Peyer's patch (tissue), 4 donors: ENCODE measurements around the gene ASB1. TPM values are rescaled to one million over a fixed set of nuclear protein-coding genes. Genes with fewer than 3 reads are reported as not detected.

Experiments used
- DNase-seq, 3 donors: peaks; one replicate each; pipeline ENCODE4 v3.0.0-alpha.2; 2017 to 2019
- H3K27ac ChIP-seq, 4 donors: fragments of 200-600 bp; sonication (generic); one replicate each; pipeline ENCODE4 v1.5.1; 2016 to 2019
- H3K27me3 ChIP-seq, 2 donors: fragments of 200-600 bp; sonication (generic); one replicate each; pipeline ENCODE4 v1.5.1; 2019
- H3K36me3 ChIP-seq, 3 donors: fragments of 200-600 bp; sonication (generic); one replicate each; pipeline ENCODE4 v1.5.1; 2016 to 2019
- H3K4me1 ChIP-seq, 4 donors: fragments of 200-600 bp; sonication (generic); one replicate each; pipeline ENCODE4 v1.5.1; 2016 to 2019
- H3K4me3 ChIP-seq, 4 donors: fragments of 200-600 bp; sonication (generic); 1 replicate in 3 of 4; 2 replicates in 1 of 4; pipeline ENCODE4 v1.5.1; 2016 to 2019; ENCODE audit warnings: mild to moderate bottlenecking in 1 of 4
- H3K9me3 ChIP-seq, 4 donors: fragments of 200-600 bp; sonication (generic); one replicate each; pipeline ENCODE4 v1.5.1; 2016 to 2019; ENCODE audit warnings: mild to moderate bottlenecking in 1 of 4
- CTCF ChIP-seq, 6 experiments: fragments of 450-650 bp in 4 of 6; fragments of 200-600 bp in 2 of 6; sonication (generic) in 1 of 6; IDR thresholded peaks; one replicate each; pipeline ENCODE4 v1.5.1; 2017 to 2019; ENCODE audit warnings: antibody characterized with exemption in 6 of 6, mild to moderate bottlenecking in 3 of 6, moderate library complexity in 1 of 6
- POLR2A ChIP-seq, 2 donors: fragments of 450-650 bp; IDR thresholded peaks; one replicate each; pipeline ENCODE4 v1.5.1; 2017; ENCODE audit warnings: antibody characterized with exemption in 2 of 2, mild to moderate bottlenecking in 2 of 2, moderate library complexity in 2 of 2
- total RNA-seq, 4 donors: library from RNA; depleted of rRNA; stranded (reverse); fragments of >200 nt; gene quantifications; one replicate each; pipeline ENCODE4 v1.1.0, GENCODE V29; 2016

ASB1 gene
- total RNA-seq, 4 donors from 2014 or later, result 17.5 to 62.7 (median 24.9) TPM

GRCh38 chr2:238412067-238412767 lies 14.5 kb upstream of the ASB1 start:
- H3K27me3 ChIP-seq, result no peaks in the 10 kb centered on the region
- DNase-seq, result no peak
- TF ChIP-seq CTCF (IDR thresholded peaks at IDR 0.05), result no peak
- TF ChIP-seq POLR2A (IDR thresholded peaks at IDR 0.05), result no peak
- no peaks in the 10 kb centered on the region for H3K9me3 ChIP-seq
- no peaks in the 10 kb centered on the region for H3K36me3 ChIP-seq
- no peak overlapping the region for H3K4me3 ChIP-seq
- H3K27ac ChIP-seq, result no peak overlapping the region
- H3K4me1 ChIP-seq, result no peaks in the 10 kb centered on the region

DNA sequence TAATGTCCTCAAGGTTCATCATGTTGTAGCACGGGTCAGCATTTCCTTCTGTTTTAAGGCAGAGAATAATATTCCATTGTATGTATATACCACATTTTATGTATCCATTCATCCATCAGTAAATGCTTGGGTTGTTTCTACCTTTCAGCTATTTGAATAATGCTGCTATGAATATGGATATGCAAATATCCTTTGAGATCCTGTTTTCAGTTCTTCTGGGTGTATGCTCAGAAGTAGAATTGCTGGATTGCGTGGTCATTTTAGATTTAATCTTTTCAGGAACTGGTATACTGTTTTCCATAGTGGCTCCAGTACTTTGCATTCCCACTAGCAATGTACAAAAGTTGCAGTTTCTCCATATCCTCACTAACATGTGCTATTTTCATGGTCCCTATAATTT lies 13.4 kb upstream of the ASB1 start:
- Histone ChIP-seq H3K27ac (no peak overlapping the region), H3K4me3 (no peak overlapping the region), H3K27me3 (no peaks in the 10 kb centered on the region), H3K4me1 (no peaks in the 10 kb centered on the region), H3K9me3 (no peaks in the 10 kb centered on the region), H3K36me3 (no peaks in the 10 kb centered on the region)
- TF ChIP-seq CTCF (IDR thresholded peaks at IDR 0.05), result no peak
- no peak for TF ChIP-seq POLR2A (IDR thresholded peaks at IDR 0.05)
- no peak for DNase-seq

DNA sequence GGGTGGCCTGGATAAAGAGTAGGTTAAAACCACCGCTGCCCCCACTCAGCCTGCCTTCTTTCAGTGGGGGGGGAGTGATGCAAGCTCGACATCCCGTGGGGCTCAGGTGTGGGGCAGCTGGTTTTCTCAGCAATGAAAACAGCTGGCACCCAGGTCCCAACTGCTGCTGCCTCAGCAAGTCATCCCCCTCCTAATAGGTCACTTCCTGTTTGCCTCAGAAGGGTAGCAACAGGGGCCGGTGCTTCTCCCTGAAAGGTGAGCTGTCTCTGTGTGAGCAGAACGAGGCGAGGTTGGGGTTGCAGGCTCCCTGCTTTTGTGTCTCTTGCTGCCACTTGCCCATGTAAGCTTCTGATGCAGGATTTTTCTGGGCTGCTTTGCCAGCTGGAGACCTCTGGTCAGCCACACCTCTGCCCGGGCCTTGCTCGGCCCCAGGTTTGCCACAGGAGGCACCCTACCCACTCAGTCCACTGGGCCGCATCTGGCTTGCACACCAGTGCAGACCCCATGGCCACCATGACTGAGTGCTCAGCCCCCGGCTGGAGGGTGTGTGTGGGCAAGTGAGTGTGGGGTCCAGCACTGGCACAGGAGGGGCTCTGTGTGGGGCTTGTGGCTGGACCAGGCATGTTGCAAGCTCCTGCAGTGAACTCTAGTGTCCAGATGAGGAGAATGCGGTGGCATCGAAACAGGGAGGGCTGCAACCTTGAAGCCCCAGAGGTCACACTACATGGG lies 11.5 kb upstream of the ASB1 start:
- no peak overlapping the region for H3K4me3 ChIP-seq
- no peak overlapping the region for H3K27ac ChIP-seq
- TF ChIP-seq CTCF (IDR thresholded peaks at IDR 0.05) (no peak), POLR2A (IDR thresholded peaks at IDR 0.05) (no peak)
- H3K4me1 ChIP-seq, result no peaks in the 10 kb centered on the region
- no peaks in the 10 kb centered on the region for H3K36me3 ChIP-seq
- DNase-seq, result no peak
- H3K9me3 ChIP-seq, result no peaks in the 10 kb centered on the region
- H3K27me3 ChIP-seq, result no peaks in the 10 kb centered on the region

- DNase-seq, result no peak
- TF ChIP-seq CTCF (IDR thresholded peaks at IDR 0.05), result no peak
- no peak for TF ChIP-seq POLR2A (IDR thresholded peaks at IDR 0.05)
- no peaks in the 10 kb centered on the region for H3K9me3 ChIP-seq
Observed at GRCh38 chr2:238415893-238416292, 10.8 kb upstream of the ASB1 start.

GRCh38 chr2:238418196-238418998 lies 8.3 kb upstream of the ASB1 start:
- H3K4me3 ChIP-seq, result no peak overlapping the region
- peak in 1 of 3 donors; percentile 62 for DNase-seq
- H3K4me1 ChIP-seq, result no peaks in the 10 kb centered on the region
- H3K36me3 ChIP-seq, result no peaks in the 10 kb centered on the region
- H3K27ac ChIP-seq, result peak overlapping the region in 2 of 4 donors; percentile 39 to 59
- H3K27me3 ChIP-seq, result no peaks in the 10 kb centered on the region
- H3K9me3 ChIP-seq, result no peaks in the 10 kb centered on the region
- TF ChIP-seq POLR2A (IDR thresholded peaks at IDR 0.05) (no peak), CTCF (IDR thresholded peaks at IDR 0.05) (no peak)

More at GRCh38 chr2:238415893-238416292, 10.8 kb upstream of the ASB1 start:
- H3K27ac ChIP-seq, result no peak overlapping the region
- H3K36me3 ChIP-seq, result no peaks in the 10 kb centered on the region
- H3K27me3 ChIP-seq, result no peaks in the 10 kb centered on the region
- no peak overlapping the region for H3K4me3 ChIP-seq
- H3K4me1 ChIP-seq, result no peaks in the 10 kb centered on the region
